Choroid plexus epithelial cell (primary cell): ENCODE data around the gene NYAP1.

Experiments
- DNase-seq: peaks from one replicate; pipeline ENCODE4 v3.0.0-alpha.2; 2010; ENCODE audit warnings: low read depth
- H3K4me3 ChIP-seq: 2 replicates; pipeline ENCODE4 v1.5.1; 2011; ENCODE audit warnings: low read depth, mild to moderate bottlenecking, control low read depth, low read length, moderate library complexity
- CTCF ChIP-seq: conservative IDR thresholded peaks from 2 replicates; pipeline ENCODE4 v1.5.1; 2011; ENCODE audit warnings: low read depth, mild to moderate bottlenecking, control low read depth, inconsistent platforms, low read length, moderate library complexity

The NYAP1 gene

DNA sequence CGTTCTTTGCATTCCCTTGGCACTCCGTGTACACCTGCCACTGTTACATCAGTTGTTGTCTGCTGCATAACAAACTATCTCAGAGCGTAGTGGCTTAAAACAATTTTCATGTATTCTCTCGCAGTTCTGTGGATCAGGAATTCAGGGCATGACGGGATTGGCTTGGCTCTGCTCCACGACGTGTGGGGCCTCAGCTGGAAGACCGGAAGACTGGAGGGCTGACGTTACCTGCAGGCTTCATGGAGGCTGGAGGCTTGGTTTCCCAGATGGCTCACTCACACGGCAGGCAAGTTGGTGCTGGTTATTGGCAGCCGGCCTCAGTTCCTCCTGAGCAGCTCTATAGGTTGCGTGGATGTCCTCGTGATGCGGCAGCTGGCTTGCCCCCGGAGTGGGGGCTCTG lies 25.5 kb downstream of the NYAP1 start:
- no peak overlapping the region for H3K4me3 ChIP-seq
- DNase-seq, result peak; percentile 91
- TF ChIP-seq CTCF, result no peak

DNA sequence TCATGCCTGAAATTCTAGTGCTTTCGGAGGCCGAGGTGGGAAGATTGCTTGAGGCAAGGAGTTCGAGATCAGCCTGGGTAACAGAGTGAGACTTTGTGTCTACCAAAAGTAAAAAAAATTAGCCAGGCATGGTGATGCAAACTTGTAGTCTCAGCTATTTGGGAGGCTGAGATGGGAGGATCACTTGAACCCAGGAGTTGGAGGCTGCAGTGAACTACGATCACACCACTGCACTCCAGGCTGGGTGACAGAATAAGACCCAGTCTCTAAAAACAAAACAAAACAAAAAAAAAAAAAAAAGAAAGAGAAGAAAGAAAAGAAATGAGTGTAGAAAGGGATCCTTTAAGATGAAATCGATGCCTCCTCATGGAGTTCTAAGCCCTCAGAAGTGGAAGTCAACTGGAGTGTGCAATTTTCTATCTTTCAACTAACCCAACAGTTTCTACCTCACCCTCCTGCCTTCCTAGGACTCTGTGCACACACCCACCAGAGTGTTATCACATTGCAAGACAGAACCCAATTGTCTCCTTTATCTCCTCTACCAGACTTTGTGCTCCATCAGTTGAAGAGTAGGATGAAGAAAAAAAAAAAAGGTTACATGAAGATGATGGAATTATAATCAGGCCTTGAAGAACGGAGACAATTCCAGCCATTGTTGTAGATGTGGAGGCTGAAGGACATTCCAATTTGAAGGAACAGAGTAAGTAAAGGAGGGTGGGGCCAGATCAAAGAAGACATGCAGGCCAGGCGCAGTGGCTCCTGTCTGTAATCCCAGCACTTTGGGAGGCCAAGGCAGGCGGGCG lies 26.9 kb downstream of the NYAP1 start:
- no peak overlapping the region for H3K4me3 ChIP-seq
- no peak for TF ChIP-seq CTCF
- no peak for DNase-seq

GRCh38 chr7:100513212-100513810 lies 29.6 kb downstream of the NYAP1 start:
- H3K4me3 ChIP-seq, result no peak overlapping the region
- DNase-seq, result no peak
- no peak for TF ChIP-seq CTCF

GRCh38 chr7:100515072-100515532 lies 31.4 kb downstream of the NYAP1 start:
- no peak for TF ChIP-seq CTCF
- H3K4me3 ChIP-seq, result no peak overlapping the region
- DNase-seq, result peak; percentile 56

- H3K4me3 ChIP-seq, result no peak overlapping the region
- no peak for TF ChIP-seq CTCF
- DNase-seq, result peak; percentile 98
These were observed 32.5 kb downstream of the NYAP1 start for GRCh38 chr7:100516135-100516812.

- DNase-seq, result no peak
- H3K4me3 ChIP-seq, result no peak overlapping the region
- no peak for TF ChIP-seq CTCF
These were observed 33.6 kb downstream of the NYAP1 start for GRCh38 chr7:100517305-100517704.
